Limb (tissue), 2 donors: ENCODE results near the gene RRBP1.
"Not testable (repeated sequence)": the region's sequence is repeated elsewhere in the genome, so short reads cannot be mapped to it uniquely, and the experiment has no call there.

Source experiments
- DNase-seq, 2 donors: peaks; one replicate each; pipeline ENCODE4 v3.0.0-alpha.2; 2016; ENCODE audit errors: extremely low spot score in 2 of 2

RRBP1 gene

DNA sequence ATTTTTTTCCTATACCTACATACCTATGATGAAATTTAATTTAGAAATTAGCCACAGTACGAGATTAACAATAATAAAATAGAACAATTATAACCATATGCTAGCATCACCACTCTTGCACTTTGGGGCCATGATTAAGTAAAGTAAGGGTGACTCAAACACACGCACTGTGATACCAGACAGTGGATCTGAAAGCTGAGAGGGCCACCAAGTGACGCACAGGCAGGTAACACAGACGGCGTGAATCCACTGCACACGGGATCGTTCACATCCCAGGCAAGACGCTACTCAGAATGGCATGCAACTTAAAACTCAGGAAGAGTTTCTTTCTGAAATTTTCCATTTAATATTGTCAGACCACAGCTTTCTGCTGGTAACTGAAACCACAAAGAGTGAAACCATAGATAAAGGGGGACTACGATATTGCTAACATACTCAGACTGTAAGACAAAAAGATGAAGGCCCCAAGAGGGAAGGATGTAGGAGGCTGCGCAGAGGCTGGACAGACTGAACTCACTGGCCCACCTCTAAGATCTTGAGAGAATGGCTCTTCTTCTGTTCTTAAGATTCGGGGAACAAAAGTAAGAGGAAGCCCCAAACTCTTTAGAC lies 17.9 kb downstream of the RRBP1 start:
- no peak for DNase-seq

GRCh38 chr20:17663486-17663885 lies 18.6 kb downstream of the RRBP1 start:
- no peak for DNase-seq

GRCh38 chr20:17663040-17663399 lies 19.0 kb downstream of the RRBP1 start:
- no peak for DNase-seq

GRCh38 chr20:17662333-17663039 lies 19.6 kb downstream of the RRBP1 start:
- DNase-seq: no peak

- no peak for DNase-seq
These were observed 20.8 kb downstream of the RRBP1 start for GRCh38 chr20:17661121-17661744.

- no peak for DNase-seq
These were observed 21.4 kb downstream of the RRBP1 start for GRCh38 chr20:17660667-17661066.

DNA sequence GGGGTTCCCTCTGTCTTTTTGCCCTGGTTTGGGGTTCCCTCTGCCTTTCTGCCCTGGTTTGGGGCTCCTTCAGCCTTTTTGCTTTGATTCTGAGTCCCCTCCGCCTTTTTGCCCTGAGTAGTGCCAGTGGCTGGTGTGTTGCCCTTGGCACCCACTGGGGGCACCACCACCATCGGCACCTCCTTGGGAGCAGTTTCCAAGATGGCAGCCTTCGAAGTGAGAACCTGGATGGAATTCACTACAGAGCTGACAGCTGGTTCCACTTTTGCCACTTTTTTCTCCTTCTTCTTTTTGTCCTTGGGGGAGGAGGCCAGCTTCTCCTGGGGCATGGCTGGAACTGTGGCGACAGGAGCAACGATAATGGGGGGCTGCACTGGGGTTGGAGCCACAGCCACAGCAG lies 22.2 kb downstream of the RRBP1 start:
- no peak for DNase-seq

DNA sequence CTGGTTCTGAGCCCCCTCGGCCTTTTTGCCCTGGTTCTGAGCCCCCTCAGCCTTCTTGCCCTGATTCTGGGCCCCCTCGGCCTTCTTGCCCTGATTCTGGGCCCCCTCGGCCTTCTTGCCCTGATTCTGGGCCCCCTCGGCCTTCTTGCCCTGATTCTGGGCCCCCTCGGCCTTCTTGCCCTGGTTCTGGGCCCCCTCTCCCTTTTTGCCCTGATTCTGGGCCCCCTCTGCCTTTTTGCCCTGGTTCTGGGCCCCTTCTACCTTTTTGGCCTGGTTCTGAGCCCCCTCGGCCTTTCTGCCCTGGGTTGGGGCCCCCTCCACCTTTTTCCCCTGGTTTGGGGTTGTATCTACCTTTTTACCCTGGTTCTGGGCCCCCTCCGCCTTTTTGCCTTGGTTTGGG lies 22.7 kb downstream of the RRBP1 start:
- DNase-seq: not testable (repeated sequence)

DNA sequence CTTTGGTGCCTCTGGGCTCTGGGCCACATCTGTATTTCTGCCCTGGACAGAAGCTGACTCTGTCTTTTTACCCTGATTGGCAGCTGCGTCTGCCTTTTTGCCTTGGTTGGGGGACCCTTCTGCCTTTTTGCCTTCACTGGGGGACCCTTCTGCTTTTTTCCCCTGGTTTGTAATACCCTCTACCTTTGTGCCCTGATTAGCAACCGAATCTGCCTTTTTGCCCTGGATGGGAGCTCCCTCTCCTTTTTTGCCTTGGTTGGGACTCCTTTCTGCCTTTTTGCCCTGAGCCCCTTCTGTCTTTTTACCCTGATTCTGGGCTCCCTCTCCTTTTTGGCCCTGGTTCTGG lies 23.4 kb downstream of the RRBP1 start:
- no peak for DNase-seq

DNA sequence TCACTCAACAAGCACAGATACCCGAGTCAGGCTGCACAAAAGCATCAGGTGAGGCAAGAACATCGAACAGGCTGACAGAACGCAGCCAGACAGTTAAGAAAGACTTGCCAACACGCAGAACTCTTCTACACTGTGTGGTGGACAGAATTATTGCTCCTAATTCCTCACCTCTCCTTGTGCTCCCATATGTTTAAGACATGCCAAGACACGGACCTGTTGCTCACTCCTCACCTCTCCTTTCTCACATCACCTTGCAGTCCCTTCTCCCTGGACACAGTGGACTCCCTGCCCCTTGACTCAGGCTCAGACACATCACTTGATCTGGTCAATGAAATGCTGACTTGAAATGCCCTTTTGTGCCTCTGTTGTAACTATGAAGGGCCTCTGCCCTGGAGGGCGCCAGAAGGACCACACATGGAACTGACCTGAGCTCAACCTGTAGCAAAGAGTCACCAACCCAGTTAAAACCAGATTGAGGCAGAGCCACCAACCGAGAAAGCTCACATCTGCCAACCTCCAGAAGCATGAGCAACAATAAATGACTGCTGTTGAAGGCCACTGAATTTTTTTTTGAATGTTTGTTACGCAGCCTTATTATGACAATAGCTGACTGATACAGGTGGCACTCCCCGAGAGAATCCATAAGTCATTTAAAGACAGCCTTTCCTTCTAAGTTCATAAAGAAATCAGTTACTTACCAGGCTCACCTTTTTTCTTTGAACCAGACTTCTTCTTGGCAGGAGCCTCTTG lies 24.0 kb downstream of the RRBP1 start:
- DNase-seq: no peak

DNA sequence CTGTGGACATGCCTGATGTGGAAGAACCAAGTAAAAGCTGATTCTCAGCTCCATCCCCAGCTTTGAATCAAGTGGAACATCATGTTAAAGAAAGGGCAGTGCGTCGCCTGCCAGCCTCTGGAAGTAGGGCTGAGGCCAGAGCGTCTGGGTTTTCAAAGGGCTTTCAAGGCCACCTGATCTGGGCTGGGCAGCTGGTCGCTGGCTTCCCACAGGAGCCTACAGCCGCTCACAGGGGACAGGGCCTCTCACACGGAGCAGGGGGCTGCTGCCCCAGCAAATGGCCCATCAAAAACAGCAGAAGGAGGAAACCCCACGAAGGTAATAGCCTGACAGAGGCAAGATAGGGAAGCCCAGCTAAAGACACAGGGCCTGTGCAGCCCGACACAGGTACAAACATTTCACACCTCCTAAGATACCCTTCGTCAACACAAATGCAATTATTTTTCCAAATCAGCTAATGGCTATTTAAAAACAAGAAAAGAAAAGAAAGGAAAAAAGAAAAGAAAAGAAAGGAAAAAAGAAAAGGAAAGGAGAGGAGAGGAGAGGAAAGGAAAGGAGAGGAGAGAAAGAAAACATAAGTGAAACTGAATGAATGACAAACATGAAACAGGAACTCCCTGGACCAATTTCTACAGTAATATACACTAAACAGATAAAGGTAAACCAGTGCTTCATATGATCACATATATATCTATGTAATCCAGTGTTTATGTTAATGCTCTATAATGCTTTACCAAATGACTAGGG lies 24.8 kb downstream of the RRBP1 start:
- DNase-seq: no peak

- DNase-seq: no peak
These were observed 26.1 kb downstream of the RRBP1 start for GRCh38 chr20:17655865-17656479.

DNA sequence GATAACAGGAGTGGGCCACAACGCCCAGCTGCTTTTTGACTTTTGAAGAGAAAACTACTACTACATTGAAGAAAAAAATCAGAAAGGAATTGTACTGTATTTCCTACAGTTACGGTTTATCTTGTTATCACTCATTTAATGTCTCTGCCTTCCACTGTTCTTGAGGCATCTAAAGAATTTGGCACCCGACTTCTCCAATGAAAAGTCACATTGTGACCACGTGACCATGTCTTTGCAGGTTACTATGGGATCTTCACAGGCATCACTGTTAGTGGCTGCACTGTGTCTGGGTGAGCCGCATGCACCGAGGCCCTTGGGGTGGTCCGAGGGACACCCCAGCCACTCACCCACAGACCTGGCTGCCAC lies 26.8 kb downstream of the RRBP1 start:
- no peak for DNase-seq

DNA sequence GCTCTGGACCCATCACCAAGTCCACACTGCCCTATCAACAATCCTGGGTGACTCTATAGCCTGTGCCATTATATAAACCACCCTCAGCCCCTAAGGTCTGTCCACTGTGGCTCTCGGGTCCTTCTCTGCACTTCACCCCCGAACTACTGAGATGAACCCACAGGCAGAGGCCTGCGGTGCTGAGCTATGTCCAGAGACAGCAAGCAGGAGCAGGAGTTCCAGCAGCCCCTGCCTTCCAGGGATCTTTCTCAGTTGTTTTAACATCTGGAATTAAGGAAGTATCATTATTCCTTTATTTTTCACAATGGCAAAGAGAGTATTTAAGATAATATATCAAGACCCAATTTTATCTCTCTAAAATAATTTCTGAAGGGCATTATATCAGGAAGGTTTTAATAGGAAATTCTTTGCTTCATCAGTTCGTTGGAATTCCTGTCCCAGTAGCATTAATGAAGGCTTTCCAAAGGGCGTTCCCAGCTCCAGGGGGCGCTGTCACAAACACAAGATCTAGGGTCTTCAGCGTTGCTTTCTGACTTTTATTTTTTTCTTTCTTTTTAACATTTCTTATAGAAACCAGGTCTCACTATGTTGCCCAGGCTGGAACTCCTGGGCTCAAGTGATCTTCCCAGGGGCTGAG lies 27.3 kb downstream of the RRBP1 start:
- no peak for DNase-seq

DNA sequence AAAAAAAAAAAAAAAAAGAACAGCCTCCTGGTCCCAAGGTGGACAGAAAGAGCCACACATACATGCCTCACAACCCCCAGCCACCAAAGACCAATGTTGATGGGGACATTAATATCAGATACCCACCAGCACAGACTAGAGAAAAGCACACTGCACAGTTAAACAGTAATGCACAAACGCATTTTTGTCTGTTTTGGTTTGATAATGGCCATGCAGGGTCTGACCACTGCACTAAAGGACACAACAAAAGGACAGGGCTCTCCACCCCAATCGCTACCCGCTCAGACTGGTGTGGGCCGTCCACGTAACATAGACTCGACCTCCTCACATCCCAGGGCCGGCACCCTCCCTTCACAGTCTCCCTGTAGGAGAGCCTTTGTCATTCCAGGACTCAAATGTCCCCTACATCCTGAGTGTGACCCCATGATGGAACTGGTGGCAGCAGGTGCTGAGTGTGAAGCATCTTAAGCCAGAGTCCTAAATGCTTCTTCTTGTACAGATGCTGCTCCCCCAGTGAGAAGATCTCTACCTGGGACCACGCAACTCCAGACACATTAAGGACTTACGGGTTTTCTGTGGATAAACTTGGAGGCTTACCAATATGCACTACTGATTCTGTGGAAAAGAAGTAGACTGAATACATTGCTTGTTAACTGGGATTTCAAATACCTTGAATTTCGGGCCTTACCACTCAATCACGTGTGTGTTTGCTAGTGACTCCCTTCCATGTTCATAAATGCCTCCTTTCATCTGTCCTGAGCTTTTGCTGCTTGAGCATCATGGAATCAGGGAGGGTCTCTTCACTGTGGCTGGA lies 28.0 kb downstream of the RRBP1 start:
- DNase-seq: no peak

DNA sequence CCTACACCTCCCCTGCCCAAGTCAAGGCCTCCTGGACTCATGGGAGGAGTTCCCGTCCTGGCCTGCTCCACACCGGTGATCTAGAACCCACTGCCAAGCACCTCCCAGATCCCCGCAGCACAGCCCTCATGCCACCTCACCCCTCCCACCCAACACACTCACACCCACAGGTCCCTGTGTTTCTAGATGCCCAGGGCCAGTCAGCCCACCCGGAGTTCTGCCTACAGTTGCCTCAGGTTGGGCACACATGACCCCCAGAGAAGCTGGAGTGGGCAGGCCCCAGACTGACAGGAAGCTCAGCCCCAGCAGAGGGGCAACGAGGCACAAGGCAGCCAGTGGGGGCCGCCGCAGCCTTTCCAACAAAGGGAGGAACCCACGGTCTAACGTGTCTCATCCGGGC lies 29.6 kb downstream of the RRBP1 start:
- no peak for DNase-seq

DNA sequence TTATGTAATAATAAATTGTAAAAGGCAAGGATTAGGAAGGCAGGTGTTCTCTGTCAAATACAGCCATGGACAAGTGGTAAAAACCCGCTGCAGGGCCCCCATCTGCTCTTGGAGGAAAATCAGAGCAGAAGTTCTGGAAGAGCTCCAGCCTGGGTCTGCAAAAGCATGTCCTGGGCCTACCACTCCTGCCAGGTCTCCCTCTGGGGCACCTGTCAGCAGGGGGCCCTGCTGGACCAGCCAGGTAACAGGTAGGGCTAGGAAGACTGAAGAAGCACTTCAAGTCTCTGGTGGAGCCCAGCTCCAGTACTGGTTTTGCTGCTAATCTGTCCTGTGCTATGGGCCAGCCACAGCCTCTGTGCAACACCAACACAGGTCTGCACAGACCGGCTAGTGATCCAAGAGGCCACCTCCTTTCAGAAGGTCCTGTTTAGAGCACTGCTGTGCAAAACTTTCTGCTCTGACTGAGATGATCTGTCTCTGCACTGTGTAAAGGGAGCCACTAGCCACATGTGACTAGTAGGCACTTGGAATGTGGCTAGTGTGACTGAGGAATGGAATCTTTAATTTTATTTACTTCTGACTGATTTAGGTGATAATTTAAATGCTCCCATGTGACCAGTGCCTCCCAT lies 30.2 kb downstream of the RRBP1 start:
- no peak for DNase-seq

GRCh38 chr20:17651129-17651759 lies 30.8 kb downstream of the RRBP1 start:
- no peak for DNase-seq
